Skin epidermis (tissue), 12 donors: ENCODE measurements around the gene ZNF414.
"Not testable (repeated sequence)": the region's sequence is repeated elsewhere in the genome, so short reads cannot be mapped to it uniquely, and the experiment has no call there.

Experiments
- H3K27ac ChIP-seq, 21 experiments: fragments of 200-600 bp; sonication (generic) in 11 of 21; one replicate each; pipeline ENCODE4 v1.5.0; 2020; ENCODE audit warnings: mild to moderate bottlenecking in 3 of 21, inconsistent platforms in 2 of 21, moderate library complexity in 2 of 21
- H3K4me3 ChIP-seq, 7 experiments: fragments of 200-600 bp; sonication (generic) in 2 of 7; one replicate each; pipeline ENCODE4 v1.5.0; 2020; ENCODE audit warnings: inconsistent platforms in 2 of 7, mild to moderate bottlenecking in 2 of 7, moderate library complexity in 1 of 7

Gene ZNF414, protein sequence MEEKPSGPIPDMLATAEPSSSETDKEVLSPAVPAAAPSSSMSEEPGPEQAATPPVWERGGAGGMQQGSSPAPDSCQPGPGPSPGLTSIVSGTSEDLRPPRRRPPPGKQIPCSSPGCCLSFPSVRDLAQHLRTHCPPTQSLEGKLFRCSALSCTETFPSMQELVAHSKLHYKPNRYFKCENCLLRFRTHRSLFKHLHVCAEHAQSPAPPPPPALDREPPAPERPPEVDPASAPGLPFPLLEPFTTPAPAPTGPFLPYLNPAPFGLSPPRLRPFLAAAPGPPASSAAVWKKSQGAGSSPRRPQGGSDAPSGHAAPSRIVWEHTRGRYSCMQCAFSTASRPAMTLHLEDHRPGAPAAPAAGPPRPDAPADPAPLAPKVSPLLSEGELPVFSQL

DNA sequence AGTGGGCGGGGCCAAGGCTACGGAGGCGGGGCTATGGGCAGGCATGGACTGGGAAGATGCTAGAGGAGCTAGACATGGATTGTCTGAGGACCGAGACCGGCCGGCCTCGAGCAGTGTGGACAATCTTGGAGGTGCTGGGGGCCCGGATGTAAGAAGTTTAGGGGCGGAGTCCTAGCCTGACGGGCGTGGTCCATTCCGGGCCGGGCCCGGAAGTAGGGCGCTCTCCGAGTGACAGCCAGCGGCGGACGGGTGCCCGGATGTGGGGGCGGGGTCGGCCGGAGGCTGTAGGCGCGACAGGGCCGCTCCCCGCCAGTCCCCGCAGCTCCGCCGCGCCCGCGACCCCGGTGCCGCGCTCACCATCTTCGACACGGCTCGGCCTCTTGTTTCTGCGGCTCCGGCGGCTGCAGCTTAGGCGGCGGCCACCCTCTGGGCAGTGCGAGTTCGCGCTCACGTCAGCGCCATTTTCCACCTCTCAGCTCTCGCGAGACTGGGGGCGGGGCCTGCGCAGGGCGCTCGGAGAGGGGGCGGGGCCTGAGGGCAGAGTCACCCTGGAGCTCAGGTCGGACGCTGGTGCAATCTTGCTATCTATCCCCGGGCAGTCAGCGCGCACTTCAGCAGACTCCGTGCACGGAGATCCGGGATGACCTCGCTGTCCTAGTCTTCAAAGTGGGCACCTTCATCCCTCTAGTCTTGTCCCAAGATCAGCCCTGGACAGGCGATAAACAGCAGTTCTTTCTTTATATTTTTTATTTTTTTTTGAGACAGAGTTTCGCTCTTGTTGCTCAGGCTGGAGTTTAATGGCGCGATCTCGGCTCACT, at the start of gene ZNF414:
Gene ZNF414, minus strand, starts transcription at position 481 of the 818 bp plus-strand sequence. Its CDS starts 121 bp downstream, at position 360.
- H3K27ac ChIP-seq: peak within 1 kb of the TSS; percentile 94 to 100 (median 100)
- H3K4me3 ChIP-seq: peak within 1 kb of the TSS; percentile 47 to 86 (median 52)

DNA sequence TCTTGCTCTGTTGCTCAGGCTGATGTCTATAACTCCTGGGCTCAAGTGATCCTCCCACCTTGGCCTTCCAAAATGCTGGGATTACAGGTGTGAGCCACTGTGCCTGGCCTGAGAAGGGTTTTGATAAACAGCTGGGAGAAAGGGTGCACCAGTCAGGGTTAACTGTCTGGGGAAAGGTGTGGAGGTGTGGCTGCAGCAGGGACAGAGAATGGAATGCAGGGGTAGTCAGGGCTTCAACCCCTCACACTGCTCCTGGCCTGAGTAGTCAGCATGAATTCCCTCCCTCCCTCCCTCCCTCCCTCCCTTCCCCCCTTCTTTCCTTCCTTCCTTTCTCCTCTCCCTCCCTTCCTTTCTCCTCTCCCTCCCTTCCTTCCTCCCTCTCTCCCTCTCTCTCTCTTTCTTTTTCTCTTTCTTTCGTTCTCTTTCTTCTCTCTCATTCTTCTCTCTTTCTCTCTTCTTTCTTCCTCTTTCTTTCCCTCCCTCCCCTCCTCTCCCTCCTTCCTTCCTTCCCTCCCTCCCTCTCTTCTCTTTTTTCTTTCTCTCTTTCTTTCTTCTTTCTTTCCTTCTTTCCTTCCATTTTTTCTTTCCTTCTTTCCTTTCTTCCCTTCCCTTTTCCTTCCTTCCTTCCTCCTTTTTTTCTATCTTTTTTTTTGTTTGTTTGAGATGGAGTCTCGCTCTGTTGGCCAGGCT, 47.3 kb upstream of the ZNF414 start:
- Histone ChIP-seq H3K27ac (peak overlapping the region in 1 of 21 experiments; percentile 7), H3K4me3 (no peak overlapping the region)

DNA sequence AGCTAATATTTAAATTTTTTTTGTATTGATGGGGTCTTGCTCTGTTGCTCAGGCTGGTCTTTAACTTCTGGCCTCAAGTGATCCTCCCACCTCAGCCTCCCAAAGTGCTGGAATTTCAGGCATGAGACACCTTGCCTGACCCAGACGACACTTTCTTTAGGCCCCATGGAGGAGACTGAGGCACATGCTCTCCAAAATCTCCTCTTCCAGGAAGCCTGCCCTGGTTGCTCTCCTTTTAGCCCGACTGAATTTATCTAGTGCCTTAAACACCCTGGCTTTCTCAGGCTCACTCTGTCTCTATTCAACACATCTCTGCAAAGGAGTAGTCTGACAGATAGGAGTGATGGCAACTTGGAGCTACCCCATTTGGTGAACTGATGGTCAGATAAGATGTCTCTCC, 44.4 kb upstream of the ZNF414 start:
- Histone ChIP-seq H3K4me3 (no peak overlapping the region), H3K27ac (no peak overlapping the region)

DNA sequence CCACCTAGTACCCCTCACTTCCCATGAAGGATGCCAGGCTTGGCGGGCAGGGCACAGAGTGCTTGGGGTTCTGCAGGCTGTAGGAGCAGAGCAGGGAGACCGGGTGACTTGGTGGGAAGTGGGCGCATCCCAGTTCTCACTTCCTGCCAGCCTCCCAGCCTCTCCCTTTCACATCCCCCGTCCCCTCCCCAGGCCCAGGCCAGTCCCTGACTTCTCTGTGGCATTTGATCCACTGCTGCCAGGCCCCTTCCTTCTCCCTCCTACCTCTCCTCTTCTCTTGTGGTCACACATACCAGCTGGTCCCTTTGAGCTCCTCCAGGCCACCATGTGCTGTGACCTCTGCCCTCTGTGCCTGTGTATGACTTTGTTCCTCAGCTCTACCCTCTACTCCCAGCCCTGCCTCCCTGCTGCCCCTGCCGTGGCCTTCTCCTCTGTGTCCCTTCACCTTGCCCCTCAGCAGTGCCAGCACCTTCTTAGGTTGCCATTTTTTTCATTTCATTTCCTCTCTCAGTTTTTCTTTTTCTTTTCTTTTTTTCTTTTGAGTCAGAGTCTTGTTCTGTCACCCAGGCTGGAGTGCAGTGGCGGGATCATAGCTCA, 43.8 kb upstream of the ZNF414 start:
- Histone ChIP-seq H3K27ac (no peak overlapping the region), H3K4me3 (no peak overlapping the region)

DNA sequence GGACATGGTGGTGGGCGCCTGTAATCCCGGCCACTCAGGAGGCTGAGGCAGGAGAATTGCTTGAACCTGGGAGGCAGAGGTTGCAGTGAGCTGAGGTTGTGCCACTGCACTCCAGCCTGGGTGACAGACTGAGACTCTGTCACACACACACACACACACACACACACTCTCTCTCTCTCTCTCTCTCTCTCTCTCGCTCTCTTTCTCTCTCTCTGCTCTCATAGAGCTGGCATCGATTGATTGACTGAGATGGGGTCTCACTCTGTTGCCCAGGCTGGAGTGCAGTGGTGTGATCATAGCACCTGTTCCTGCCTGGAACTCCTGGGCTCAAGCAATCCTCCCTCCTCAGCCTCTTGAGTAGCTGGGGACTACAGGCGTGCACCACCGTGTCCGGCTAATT, 39.8 kb upstream of the ZNF414 start:
- H3K27ac ChIP-seq, H3K4me3 ChIP-seq: not testable (repeated sequence)

DNA sequence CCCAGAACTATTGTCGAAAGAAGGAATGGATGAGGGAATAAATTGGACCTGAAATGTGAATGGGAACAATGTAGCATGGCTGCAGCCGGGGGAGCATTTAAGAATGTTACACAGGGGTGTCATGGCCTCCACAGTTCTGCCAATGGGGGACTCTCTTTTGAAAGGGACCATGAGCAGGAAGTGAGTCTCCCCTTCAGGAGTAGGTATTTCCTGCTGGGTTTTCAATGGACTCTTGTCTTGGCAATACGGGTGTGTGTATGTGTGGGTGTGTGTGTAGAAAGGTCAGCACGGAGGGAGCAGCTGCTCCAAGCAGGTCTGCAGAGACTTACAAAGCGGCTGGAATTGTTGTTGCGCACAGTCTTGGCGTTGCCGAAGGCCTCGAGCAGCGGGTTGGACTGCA, 38.8 kb upstream of the ZNF414 start:
- Histone ChIP-seq H3K27ac (no peak overlapping the region), H3K4me3 (no peak overlapping the region)

DNA sequence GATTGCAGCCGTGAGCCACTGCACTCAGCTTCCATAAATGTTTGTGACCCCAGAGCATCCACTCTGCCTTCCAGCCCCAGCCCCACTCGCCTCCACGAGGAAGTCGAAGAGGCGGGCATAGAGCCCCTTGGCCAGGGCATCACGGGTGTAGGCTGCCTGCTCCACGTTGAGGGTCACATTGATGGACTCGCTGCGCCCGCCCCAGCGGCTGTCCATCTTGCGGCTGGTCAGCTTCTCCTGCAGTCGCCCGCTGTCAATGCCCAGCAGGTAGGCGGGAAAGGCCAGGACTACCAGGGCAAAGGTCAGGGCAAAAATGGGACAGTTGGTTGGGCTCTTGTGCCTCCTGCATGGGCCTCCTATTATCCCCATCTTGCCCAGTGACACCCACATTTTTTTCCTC, 36.1 kb upstream of the ZNF414 start:
- Histone ChIP-seq H3K27ac (no peak overlapping the region), H3K4me3 (no peak overlapping the region)

DNA sequence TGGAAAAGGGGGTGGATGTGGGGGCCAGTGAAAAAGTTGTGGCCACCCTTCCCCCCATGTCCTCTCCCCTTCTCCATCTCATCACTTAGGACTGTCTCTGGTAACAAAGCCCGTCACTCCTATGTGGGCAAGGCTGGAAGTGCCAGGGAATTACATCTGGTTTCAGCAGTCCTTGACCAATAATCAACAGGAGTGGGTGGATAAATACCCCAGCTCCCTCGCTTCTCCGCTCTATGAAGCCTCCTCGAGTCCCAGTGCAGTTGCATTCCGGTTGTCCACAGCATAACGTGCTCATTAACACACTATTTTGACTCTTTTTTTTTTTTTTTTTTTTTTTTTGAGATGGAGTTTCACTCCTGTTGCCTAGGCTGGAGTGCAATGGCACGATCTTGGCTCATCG, 31.8 kb upstream of the ZNF414 start:
- Histone ChIP-seq H3K27ac (no peak overlapping the region), H3K4me3 (no peak overlapping the region)

DNA sequence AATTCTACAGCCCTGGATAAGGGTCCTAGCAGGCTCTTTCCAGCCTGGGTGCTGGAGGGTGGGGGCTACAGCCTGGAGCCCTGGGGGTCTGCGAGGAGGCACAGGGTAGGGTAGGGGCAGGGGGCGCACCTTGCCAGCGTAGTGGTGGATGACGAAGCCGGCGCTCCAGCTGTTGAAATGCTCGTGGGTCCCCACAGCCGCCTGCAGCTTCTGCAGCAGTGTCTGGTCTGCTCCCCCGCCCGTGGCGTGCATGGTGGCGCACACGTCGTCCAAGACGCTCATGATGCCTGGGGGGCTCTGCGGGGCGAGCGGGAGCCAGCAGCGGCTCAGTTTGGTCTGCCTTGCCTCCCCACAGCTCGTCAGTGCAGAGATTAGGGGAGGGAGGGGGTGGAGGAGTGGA, 30.2 kb upstream of the ZNF414 start:
- H3K4me3 ChIP-seq: no peak overlapping the region
- H3K27ac ChIP-seq: no peak overlapping the region

DNA sequence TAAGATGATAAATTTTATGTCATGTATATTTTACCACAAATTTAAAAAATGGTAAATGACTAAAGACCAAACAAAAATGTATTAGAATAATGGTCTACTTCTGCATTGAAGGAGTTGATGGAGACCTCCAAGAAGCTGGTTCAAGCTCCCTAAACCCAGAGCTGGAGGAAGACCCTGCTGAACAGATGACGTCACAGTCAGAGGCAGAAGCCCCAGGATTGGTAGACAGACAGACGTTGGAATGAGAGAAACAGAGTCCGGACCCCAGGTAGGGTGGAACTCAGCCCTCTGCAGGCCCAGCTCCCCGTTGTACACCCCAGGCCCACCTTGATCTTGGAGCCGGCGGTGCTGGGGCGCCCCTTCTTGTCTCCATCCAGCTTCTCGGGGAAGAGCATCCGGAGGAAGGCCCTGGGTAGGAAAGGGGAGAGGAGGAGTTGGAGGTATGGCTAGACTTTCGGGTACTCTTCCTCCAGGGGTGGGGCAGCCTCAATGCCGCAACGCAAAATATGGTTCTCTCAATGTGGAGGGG, 25.7 kb upstream of the ZNF414 start:
- no peak overlapping the region for H3K4me3 ChIP-seq
- no peak overlapping the region for H3K27ac ChIP-seq

DNA sequence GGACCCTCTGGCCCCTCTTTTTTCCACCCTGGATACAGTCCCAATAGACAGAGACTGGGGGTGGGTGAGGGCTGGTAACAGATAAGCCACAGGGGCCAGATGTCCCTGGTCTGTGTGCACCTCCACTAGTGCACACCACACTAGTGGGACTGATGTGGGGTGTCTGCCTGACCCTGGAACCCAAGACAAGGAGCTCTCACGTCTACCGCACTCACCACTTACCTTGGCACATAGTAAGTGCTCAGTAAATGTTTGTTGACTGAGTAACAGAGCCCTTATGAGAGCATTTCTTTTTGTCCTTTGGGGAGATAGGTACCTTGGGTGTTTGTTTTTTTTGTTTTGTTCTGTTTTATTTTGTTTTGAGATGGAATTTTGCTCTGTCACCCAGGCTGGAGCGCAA, 23.1 kb upstream of the ZNF414 start:
- Histone ChIP-seq H3K27ac (no peak overlapping the region), H3K4me3 (no peak overlapping the region)

DNA sequence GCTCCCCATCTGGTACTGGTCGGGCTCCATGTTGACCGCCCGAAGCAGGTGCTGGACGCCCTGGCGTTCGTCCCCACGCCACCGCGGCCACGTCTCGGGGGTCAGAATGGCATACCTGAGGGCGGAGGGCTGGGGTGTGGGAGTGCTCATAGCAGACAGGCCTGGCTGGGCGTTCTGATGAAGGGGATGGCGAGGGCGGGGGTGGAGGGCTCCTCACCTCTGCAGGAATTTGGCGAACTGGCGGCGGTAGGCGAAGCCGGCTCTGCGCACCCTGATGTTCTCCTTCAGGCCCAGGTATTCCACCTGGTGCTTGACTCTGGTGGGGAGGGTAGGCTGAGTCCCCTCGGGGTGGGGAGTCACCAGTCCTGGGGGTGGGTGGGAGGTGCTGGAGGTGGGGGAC, 22.3 kb upstream of the ZNF414 start:
- no peak overlapping the region for H3K27ac ChIP-seq

DNA sequence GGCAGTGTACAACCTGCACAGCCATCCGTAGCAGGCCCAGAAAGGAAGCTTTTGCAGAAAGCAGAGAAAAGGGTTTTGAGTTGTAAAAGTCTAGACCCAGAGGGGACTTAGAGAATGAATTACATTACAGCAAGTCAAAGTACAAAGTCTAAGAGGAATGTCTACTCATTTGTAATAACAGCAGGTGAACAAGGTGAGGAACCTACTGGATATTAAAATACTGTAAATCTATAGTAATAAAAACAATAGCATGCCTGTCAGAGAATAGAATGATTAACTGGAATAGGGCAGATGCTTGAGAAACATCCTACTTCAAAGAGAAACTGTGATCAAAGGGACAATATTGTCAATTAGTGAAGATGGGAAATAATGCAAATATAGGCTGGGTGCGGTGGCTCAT, 18.3 kb upstream of the ZNF414 start:
- H3K27ac ChIP-seq: no peak overlapping the region

More for the DNA sequence above, 22.3 kb upstream of the ZNF414 start:
- H3K4me3 ChIP-seq: no peak overlapping the region

DNA sequence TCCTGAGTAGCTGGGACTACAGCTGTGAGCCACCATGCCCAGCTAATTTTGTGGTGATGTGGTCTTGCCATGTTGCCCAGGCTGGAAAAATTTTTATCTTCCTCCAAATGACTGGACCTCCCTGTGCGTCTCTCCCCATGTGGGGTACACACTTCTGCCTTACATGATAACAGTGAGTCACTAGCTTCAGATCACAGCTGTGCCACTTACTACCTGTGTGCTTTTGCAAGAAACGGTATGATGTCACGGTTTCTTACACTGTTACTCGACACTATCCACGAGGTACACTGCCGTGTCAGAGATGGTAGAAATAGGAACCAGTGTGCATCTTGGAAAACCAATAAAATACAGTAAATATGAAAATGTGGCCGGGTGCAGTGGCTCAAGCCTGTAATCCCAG, 17.5 kb upstream of the ZNF414 start:
- no peak overlapping the region for H3K4me3 ChIP-seq
- no peak overlapping the region for H3K27ac ChIP-seq

More for the DNA sequence above, 18.3 kb upstream of the ZNF414 start:
- H3K4me3 ChIP-seq: no peak overlapping the region

DNA sequence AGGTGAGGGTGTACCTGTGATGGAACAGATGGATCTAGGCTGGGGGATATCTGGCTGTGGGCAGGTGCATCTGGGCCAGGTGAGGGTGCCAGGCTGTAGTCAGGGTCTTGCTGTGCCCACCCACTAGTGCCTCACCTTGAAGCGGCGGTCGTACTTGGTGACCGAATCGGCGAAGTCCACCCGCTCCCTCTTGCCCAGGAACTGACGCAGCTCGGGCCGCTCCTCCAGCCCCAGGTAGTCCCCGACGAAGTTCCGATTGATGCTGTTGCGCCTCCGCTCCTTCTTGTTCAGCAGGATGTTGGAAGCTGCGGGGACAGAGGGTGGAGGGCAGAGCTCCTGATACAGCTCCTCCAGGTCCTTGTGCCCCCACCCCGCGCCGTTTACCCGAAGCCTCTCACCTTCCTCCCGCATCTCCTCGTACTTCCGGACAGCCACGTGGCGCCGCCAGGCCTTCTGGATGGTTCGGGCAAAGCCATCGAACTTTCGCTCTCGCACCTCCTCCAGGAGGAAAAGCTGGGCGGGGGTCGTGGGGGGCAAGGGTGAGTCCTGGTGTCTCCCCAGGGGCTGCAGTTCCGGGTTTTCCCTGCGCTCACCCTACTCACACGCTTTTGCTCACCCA, 16.2 kb upstream of the ZNF414 start:
- H3K27ac ChIP-seq: no peak overlapping the region
- no peak overlapping the region for H3K4me3 ChIP-seq

DNA sequence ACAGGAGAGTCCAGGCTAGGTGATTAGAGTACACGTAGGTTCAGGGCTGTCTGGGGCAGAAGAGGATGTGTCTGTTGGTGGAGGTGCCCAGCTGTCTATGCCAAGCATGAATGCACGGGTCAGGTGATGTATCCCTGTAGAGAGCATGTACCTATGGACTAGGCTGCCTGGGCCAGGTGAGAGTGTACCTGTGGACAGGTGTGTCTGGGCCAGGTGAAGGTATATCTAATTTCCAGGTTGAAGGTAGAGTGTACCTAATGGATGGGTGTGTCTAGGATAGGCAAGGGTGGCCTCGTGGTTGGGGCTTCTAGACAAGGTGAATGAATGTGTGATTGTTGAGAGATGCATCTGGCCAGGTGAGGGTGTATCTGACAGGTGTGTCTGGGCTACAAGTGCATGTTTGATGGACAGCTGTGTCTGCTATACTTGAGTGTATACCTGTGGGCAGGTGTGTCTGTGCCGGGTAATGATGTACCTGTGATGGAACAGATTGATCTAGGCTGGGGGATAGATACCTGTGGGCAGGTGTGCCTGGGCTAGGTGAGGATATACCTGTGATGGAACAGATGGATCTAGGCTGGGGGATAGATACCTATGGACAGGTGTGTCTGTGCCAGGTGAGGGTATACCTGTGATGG, 15.5 kb upstream of the ZNF414 start:
- Histone ChIP-seq H3K4me3 (no peak overlapping the region), H3K27ac (no peak overlapping the region)

DNA sequence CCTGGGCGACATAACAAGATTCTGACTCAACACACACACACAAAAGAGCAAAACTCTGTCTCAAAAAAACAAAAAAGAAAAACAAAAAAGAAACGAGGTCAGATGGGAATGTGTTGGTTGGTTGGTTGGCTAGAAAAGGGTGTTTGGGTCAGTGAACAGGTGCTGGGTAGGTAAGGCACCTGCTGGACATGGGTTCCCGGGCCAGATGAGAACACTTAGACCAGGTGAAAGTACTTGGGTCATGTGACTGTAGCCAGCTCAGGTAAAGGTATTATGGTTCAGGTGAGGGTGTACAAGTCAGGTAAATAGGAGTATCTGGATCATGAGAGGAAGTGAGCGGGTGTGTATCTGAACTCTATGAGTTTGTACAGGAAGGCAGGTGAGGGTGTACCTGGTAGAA, 14.5 kb upstream of the ZNF414 start:
- H3K4me3 ChIP-seq: no peak overlapping the region
- no peak overlapping the region for H3K27ac ChIP-seq

DNA sequence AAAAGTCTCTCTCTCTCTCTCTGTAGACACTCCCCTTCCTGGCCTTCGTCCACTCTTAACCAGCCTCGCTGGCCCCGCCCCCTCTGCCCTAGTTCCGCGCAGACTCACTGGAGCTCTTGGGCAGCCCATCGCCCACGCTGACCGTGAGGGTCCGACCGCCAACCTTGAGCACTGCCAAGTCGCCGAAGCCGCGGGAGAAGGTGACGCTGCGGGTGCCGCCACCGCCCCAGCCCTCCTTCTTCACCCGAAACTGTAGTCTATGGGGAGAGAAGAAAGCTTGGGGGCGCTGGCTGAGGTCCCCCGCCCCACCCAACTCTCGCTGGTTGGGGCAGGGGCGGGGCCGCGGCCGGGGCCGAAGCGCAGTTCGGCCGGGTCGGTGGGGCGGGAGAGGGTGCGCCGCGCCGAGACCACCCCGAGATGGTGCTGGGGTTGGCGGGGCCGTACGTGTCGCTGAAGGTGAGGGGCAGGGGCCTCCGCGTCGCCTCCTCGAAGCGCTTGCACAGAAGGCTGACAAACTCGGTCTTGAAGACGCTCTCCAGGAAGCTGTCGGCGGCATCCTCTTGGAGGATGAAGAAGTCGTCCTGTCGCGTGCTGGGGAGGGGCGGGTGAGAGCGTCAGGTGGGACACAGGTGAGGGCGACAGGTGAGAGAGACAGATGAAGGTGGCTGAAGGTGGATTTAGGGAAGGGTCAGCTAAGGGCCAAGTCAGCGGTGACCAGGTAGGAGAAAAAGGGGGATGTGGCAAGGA, 12.6 kb upstream of the ZNF414 start:
- peak overlapping the region; percentile 37 to 91 (median 82) for H3K27ac ChIP-seq
- peak overlapping the region; percentile 47 to 77 (median 65) for H3K4me3 ChIP-seq
